GM19372 (cell line): ENCODE measurements around the gene DMXL1.

Experiments used
- ATAC-seq: cut with Tn5 transposase; IDR thresholded peaks from one replicate; pipeline ENCODE4 v1.9.1; 2021; ENCODE audit warnings: mild to moderate bottlenecking, low read depth, moderate library complexity; ENCODE audit not compliant: unreplicated experiment

Gene DMXL1

DNA sequence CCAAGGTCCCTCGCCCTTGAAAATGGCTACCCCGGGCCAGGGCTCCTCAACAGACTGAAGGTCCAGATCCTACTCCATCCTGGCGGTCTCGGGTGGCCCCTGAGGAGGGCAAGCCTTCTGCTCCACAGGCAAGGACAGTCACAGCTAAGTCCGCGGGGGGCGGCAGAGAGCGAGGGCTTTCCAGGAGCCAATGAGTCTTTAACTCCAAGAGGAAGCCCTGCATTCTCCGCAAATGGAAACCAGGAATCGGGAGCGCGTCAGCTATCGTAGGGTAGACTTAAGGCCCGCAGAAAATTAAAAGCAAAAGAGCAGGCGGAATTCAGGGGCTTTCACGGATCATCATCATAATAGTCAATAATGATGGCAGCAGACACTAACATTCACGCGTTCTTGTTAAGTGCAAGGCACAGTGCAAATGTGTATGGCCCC, 197.1 kb downstream of the DMXL1 start:
- ATAC-seq: peak; percentile 60

- ATAC-seq: peak; percentile 85
Measured at GRCh38 chr5:119268387-119269060, 197.6 kb downstream of the DMXL1 start.

- no peak for ATAC-seq
Measured at GRCh38 chr5:119269061-119269944, 198.4 kb downstream of the DMXL1 start.

DNA sequence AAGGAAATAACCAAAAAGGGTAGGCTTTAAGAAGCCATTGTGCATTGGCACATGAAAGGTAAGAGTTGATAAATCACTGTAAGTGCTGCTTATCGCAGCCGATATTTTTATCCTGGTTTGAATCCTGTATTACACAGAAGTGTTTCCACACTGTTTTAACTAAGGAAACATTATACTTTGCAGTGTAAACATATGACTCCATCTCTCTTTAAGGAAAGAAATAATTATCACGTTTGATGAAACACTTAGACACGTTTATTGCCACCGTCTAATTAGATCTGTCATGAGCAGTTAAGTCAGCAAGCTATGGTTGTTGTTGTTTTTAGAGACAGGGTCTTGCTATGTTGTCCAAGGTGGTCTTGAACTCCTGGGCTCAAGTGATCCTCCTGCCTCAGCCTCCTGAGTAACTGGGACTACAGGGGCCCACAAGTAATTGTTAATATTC, 199.3 kb downstream of the DMXL1 start:
- no peak for ATAC-seq

GRCh38 chr5:119270960-119271757, 200.3 kb downstream of the DMXL1 start:
- ATAC-seq: no peak

DNA sequence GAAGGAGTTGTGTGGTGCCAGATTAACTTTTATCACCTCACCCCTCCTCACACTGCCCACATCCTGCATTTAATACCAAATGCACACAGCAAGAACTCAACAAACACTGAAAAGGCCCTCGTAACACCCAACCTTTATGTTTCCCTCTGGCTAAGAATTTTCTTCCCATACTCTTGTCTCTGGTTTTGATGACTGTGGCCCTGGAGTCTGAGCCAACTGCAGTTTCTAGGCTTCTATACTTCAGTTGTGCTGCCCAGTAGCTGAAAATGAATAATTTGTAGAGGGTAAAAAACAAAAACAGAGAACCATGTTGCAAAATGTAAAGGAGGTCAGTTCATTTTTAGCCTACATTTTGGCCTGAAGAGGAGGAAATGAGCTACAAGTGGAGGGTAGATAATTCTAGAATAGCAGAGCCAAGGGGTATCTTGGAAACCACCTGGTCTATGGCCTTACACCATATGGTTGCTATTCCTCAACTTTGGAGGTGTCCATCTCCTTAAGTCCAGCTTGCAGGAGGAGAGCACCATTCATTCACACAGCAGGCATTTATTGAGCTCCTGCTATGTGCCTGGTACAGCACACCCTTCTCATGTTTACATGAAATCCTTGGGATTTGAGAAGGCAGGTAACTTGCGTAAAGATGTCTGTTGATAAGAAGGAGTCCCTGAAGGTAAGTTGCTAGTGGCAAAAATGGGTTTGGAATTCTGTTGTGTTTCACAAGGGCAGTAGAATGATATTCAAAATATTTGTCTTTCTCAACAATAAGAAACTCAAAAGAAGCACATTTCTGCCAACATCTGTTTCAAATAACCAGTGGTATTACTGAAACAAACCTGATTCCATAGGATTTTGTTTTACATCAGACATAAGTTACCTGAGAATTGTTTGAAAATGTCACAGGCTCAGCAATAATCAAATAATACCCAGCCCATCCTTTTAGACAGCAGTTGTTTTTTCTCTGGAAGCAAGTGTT, 201.2 kb downstream of the DMXL1 start:
- no peak for ATAC-seq

- no peak for ATAC-seq
Measured at GRCh38 chr5:119273391-119273839, 202.5 kb downstream of the DMXL1 start.

DNA sequence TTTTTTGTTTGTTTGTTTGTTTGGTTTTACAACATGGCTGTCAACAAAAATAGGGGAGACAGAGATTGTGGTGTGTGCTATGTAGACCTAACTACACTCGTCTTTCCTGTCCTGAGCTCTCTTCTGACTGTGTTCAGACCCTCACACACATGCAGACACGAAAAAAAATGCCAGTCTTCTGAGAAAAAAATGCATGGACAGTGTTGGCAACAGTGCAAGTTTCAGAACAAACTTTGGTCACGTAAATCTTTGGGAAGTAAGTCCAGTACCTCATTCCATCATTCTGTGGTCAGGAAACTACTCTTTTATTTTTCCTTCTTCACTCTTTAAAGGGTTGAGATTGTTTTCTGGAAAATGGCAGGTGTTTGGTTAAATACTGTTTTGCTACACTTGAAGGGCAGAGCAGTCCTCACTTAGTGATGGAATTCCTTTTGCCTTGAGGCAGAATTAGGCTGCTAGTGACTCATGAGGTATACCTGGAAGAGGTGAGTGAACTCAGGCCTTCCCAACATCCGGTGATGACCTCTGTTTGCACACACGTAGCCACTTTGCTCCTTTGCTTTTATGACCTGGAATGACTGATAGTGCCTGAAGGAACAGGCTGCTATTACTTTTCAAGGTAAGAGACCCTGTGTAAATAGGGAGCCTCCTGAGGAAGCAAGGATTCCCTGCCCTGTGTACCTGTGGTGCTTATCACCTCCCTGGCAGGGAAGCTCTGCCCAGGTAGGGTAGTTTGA, 203.3 kb downstream of the DMXL1 start:
- no peak for ATAC-seq

DNA sequence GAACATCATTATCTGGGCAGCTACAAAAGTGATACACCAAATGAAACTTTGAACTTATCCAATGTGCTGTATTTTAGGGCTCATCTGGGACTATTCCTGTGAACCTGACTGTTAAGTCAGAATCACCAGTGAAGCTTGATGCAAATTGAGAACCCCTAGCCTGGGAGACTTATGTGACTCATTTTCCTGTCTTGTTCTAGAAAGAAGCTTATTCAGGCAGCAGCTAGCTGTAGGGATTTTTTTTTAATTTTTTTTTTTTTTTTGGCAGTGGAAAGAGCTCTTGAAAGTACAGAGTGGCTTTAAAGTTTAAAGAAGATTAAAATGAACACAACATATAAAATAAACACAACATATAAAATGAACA, 203.9 kb downstream of the DMXL1 start:
- ATAC-seq: no peak

- ATAC-seq: no peak
Measured at GRCh38 chr5:119275146-119275545, 204.3 kb downstream of the DMXL1 start.

GRCh38 chr5:119275601-119276173, 204.8 kb downstream of the DMXL1 start:
- ATAC-seq: peak; percentile 63

- ATAC-seq: no peak
Measured at GRCh38 chr5:119276978-119277377, 206.1 kb downstream of the DMXL1 start.

GRCh38 chr5:119279093-119279492, 208.2 kb downstream of the DMXL1 start:
- ATAC-seq: no peak

- ATAC-seq: no peak
Measured at GRCh38 chr5:119280380-119280779, 209.5 kb downstream of the DMXL1 start.

DNA sequence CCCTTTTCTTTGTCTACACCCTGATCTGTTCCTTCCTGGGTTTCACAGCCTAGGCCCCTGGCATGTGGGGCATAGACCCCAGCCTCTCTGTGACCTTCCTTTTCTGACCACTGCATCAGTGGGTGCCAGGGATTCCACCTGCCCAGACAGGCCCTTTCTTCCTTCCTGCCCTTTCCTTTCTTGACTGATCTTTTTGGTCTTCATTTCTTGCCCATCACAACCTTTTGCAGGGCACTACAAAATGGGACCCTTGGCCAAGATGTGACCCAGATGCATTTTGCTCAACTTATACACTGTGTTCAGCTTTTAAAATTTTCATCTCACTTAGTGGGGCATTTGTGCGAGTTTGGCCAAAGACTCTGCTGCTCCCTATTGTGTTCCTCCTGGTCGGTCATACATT, 211.7 kb downstream of the DMXL1 start:
- no peak for ATAC-seq

GRCh38 chr5:119284031-119284430, 213.1 kb downstream of the DMXL1 start:
- no peak for ATAC-seq

DNA sequence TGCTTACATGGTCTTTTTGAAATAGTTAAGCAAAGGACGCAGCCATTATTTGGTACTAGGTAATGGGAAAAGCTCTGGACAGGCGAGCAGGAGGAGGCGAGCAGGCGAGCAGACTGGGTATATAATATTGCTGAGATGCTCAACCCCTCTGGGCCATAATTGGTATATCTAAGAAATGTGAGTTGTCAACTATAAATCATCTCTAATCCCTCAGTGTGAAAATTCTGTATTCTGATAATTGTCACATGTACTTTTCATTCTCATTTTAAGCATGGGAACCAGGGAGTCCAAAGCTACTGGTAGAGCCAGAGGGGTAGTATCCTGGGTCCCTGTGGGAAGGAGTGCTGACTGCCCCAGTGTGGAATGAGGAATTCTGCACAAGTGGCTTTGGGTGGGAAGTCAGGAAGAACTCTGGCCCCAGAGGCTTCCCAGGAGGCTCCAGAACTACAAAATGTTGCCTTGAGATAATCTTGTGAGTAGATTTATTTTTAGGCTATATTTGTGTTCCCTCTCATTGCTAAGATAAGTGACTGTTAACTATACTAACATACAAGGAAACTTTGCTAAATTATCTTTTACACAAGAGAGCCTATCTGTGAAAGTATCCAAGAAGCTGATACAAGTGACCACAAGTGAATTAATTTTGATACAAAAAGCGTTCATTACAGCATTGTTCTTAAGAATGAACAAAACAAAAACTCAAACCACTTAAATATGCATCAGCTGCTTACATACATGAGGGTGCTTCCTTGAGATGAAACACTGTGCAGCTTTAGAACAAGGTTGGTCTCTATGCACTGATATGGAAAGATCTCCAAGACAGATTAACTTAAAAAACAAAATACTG, 214.4 kb downstream of the DMXL1 start:
- no peak for ATAC-seq
